Islet of Langerhans (tissue), 1 donor: ENCODE results near the gene FITM2.
"Not testable (repeated sequence)": the region's sequence is repeated elsewhere in the genome, so short reads cannot be mapped to it uniquely, and the experiment has no call there.

Experiments used
- FAIRE-seq: peaks from one replicate; lab custom pipeline; 2011; peaks lifted over from hg19 to GRCh38; lab: Jason Lieb, UNC

Gene FITM2

DNA sequence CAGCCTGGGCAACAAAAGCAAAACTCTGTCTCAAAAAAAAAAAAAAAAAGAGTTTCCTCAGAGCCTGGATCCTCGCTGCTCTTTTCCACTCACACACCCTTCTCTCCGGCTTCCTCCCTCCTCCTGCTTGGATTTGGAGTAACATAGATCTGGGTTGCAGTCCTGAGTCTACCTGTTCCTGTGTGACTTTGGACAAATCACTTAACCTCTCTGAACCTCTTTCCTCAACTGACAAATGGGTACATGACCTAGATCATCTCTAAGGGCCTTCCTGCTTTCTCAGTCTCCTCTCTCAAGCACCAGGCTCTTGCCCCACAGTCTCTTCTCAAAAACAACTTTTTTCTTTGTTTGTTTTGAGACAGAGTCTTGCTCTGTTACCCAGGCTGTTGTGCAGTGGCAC, 20.2 kb upstream of the FITM2 start:
- no peak for FAIRE-seq

GRCh38 chr20:44328428-44328827, 17.4 kb upstream of the FITM2 start:
- no peak for FAIRE-seq

DNA sequence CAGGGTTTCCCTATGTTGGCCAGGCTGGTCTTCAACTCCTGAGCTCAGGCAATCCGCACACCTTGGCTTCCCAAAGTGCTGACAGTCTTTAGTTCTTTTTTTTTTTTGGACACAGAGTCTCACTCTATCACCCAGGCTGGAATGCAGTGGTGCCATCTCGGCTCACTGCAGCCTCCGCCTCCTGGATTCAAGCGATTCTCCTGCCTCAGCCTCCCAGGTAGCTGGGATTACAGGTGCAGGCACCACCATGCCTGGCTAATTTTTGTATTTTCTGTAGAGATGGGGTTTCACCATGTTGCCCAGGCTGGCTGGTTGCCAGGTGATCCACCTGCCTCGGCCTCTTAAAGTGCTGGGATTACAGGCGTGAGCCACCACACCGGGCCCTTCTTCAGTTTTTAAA, 16.7 kb upstream of the FITM2 start:
- not testable (repeated sequence) for FAIRE-seq

DNA sequence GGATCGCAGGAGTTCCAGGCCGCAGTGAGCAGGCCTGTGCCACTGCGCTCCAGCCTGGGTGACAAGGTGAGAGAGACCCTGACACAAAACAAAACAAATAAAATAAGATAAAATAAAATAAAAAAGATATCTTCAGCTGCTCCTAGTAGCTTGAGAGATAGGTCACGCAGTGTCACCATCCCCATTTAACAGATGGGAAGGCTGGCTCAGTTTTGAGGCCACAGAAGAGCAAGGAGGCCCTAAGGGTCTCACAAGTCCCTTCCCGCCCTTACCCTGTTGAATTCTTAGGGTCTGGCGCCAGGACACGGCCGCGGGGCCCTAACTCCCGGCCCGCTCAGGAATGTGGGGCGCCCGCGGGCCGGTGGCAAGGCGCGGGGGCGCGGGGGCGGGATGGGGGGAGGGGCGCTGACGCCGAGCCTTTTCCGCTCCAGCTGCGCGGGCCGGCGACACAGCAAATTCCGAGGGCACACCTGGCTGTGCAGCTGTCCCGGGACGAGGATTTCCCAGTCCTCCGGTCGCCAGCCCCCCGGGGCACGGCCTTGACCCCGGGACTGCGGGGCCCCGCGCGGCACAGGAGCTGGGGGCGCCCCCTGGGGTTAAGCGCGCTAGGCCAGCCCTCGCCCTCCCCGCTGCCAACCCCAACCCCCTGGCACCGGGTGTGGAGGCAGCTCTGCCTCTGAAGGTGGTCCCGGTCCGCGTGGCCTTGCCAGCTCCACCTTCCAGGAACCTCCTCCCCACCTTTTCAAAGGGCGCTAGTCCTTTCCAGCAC, 15.6 kb upstream of the FITM2 start:
- FAIRE-seq = no peak

DNA sequence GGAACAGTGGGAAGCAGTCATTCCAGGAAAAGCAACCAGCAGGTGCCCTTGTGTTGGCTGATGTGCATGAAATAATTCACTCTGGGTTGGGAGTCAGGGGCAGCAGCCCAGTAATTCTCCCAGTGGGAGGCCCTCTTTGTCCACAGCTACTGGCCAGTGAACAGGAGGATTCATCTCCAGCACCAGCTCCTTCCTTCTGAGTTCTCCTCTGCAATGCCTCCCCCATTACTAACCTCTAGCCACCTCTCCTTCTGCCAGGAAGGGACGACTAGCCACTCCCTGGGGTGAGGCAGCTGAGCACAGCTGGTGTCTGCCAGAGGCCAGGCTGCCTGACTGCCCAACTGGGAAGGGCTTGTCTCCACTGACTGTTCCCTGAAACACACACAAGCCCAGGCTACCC, 13.3 kb upstream of the FITM2 start:
- FAIRE-seq = no peak

GRCh38 chr20:44319839-44320422, 8.9 kb upstream of the FITM2 start:
- FAIRE-seq = no peak

GRCh38 chr20:44314870-44315269, 3.9 kb upstream of the FITM2 start:
- FAIRE-seq = no peak

GRCh38 chr20:44309763-44310663, 989 bp downstream of the FITM2 start:
- FAIRE-seq = no peak

GRCh38 chr20:44306927-44307326, 4.1 kb downstream of the FITM2 start:
- no peak for FAIRE-seq

- FAIRE-seq = no peak
These were observed 6.6 kb downstream of the FITM2 start for GRCh38 chr20:44304383-44304782.

DNA sequence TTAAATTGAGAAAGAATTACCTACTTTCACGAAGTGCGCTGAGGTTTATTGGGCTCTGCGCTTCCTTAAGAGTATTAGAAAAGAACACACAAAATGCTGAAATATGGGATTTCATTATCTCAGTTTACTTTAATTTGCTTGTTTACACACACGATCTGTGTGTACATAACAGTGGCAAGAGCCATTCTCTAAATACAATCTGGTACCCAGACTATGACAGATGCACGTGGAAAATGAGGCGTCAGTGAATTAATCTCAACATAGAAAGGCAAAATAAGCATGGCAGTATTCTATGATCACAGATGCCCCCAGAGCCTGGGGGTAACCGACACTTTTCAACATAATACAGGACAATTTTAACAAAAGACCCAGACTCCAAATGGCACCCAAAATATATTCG, 8.3 kb downstream of the FITM2 start:
- FAIRE-seq = no peak

DNA sequence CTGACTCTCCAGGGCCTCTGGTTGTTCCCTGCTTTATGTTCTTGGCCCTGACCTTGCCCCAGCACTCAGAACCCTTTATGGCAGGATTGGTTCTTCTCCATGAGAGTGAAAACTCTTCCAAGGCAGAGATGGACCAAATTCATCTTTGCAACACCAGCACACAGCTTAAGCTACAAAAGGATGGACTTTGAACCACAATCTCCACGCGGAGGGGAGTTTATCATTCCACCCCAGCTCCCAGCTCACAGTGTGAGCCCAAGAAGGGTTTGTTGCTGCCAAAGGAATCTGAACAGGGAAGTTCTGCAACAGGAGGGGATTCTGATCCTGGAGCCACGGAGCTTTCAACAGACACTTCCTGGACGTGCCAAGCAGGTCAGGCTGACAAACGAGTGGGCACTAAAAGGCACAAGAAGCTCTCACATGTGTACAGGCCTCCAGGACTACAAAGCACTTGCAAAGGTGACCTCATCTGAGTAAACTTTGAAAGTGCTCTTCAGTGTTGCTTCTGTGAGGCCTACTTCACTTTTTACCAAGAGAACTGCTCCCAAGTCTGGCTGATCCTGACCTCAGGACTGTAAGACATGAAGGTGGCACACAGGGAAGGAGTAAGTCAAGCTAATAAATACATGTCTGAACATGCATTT, 8.9 kb downstream of the FITM2 start:
- FAIRE-seq = no peak

DNA sequence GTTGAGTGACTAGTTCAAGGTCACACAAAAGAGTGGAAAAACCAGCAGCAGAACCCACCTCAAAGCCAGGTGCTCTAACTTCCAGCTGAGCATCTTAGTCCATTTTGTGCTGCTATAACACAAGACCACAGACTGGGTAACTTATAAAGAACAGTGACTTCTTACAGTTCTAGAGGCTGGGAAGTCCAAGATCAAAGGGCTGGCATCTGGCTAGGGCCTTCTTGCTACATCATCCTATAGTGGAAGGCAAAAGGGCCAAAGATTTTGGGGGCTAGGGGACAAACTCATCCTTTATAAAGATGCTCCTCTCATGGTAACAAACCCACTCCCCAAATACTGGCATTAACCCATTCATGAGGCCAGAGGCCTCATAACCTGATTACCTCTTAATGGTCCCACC, 9.7 kb downstream of the FITM2 start:
- FAIRE-seq = no peak

- not testable (repeated sequence) for FAIRE-seq
These were observed 11.9 kb downstream of the FITM2 start for GRCh38 chr20:44299011-44299535.

DNA sequence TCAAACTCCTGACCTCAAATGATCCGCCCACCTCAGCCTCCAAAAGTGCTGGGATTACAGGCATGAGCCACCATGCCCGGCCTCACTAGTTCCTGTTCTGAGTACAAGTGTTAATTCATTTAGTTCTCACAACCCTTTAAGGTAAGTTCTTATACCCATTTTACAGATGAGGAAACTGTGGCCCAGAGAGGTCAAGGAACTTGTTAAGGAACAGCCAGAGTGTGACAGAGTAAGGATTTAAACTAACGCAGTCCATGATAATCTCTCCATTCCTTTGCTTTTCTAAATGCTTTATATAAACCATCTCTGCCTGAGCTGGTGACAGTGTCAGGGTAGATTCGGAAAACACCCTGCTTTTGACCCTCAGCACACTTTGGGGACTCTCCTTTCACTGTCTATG, 13.3 kb downstream of the FITM2 start:
- no peak for FAIRE-seq

DNA sequence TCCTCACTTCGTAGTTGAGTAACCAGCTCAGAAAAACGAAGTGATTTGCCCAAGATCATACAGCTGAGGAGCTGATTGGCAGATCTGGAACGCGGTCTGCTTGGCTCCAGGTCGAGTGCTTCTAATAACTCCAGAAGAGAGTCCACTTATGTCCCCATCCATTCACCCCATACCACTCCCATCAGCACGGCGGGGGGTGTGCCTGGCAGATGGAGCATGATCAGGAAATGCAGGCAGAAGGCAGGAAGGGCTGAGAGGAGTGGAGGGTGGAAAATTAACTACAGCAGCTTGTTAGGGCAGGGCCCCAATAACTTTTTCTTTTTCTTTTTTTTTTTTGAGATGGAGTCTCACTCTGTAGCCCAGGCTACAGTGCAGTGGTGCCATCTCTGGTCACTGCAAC, 15.0 kb downstream of the FITM2 start:
- FAIRE-seq = no peak

- no peak for FAIRE-seq
These were observed 19.2 kb downstream of the FITM2 start for GRCh38 chr20:44291754-44292153.

DNA sequence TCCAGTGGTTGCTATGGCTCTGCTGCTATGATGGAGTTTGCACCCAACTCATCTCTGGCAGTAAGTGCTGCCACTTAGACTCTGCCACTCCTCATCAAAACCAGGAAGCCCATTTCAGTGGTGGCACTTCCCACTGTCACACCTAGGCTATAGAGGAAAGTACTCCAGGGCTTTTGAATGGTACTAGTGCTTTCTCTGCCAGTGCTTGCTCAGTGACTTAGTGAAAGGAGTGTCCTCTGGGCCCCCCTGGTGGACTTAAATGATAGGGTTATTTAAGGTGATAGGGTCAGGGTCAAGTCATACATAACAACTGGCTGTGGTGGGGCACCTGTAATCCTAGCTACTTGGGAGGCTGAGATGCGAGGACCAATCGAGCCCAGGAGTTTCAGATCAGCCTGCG, 22.8 kb downstream of the FITM2 start:
- no peak for FAIRE-seq

DNA sequence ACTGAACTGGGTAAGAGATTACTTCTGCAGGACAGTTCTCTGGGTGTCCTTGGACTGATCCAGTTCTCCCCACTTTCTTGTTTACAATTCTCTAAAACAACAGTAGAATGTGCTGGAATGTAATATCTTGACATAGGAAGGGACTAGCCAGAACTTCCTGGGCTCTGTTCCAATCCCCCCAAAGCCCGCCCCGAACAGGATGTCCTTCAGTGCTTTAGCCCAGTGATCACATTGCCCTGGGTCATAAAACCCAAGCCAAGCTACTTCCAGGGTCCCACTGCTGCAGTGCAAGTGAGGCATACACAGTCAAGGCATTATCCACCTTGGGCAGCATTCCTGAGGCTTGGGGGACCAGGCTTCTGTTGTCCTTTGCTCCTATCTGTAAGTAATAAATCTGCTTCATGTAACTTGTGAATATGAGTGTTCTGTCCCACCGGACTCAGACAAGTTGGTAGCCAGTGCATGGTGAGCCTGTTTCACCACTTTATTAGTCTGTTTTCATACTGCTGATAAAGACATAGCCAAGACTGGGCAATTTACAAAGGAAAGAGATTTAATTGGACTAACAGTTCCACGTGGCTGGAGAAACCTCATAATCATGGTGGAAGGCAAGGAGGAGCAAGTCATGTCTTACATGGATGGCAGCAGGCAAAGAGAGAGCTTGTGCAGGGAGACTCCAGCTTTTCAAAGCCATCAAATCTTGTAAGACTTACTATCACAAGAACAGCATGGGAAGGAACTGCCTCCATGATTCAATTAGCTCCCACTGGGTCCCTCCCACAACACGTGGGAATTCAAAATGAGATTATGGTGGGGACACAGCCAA, 23.5 kb downstream of the FITM2 start:
- no peak for FAIRE-seq

DNA sequence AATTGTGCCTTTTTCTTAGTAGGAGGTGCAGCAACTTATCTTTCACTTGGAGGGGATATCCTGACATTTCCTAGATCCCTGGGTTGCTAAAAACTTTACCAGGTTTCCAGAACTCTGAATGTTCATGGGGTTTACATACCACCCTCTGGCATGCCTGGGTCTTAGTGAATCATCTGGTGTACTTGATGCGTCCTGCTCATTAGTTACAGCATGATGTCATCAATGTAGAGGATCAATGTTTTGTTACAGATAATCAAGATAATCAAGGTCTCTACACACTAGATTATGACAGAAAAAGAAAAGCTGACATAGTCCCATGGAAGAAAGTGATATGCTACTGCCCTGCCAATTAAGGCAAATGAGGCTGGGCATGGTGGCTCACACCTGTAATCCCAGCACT, 27.0 kb downstream of the FITM2 start:
- no peak for FAIRE-seq

DNA sequence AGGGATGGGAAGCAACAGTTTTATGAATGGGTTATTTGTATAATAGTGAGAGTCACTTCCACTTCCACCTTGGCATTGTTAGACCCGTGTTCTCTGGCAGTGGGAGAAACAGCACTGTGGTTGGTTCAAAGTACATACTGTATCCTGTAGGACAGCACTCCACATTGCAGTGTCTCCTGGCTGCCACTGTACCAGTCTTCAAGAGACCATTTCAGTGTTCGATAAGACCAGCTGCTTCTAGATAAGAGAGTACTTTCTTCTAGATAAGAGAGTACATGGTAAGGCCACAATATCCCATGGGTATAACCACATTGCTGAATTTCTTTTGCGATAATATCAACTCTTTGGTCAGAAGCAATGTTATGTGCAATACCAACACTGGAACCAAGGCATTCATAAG, 28.8 kb downstream of the FITM2 start:
- no peak for FAIRE-seq

DNA sequence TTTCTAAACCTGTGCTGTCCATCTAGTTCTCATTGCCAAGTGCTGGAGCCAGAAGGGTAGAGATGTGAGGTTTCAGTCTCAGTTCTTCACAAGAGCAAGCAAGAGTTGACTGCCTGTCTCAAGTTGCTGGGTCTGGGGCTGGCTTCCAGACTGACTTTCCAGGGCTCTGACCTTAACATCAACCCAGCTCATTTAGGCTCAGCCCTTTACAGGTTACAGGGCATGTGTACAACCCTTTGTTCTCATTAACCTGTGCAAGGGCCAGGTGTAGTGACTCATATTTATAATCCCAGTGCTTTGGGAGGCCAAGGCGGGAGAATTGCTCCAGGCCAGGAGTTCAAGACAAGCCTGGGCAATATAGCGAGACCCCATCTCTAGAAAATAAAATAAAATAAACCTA, 30.6 kb downstream of the FITM2 start:
- no peak for FAIRE-seq
